ENCODE data around the gene CLDN6. TPM values are rescaled to one million over a fixed set of nuclear protein-coding genes. Genes with fewer than 3 reads are reported as not detected.

CLDN6 gene
- total RNA-seq, 1 experiment from 2014 or later: not detected

DNA sequence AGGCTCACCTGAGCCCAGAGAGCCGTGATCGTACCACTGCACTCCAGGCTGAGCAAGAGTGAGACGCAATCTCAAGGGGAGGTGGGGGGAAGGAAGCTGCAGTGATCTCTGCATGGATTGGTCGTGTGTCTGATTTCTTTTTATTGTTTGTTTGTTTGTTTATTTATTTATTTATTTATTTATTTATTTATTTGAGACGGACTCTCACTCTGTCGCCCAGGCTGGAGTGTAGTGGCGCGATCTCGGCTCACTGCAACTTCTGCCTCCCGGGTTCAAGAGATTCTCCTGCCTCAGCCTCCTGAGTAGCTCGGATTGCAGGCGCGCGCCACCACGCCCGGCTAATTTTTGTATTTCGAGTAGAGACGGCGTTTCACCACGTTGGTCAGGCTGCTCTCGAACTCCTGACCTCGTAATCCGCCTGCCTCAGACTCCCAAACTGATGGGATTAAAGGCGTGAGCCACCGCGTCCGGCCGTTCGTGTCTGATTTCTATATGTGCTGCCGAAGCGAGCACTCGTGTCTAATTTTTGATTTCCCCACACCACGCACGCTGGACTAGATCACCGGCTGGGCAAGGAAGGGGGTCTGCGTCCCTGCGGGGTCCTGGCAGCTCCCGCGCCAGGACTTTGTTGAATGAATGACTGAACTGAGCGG is 1.7 kb upstream of the CLDN6 start:
- peak overlapping the region; percentile 91 for H3K9ac ChIP-seq (ENCODE audit: low read length)
- H3K4me3 ChIP-seq (ENCODE audit: low read length): peak overlapping the region; percentile 94
- no peaks in the 10 kb centered on the region for H3K9me3 ChIP-seq (ENCODE audit: low read length)
- peaks cover 12% of the 10 kb centered on the region for H3K79me2 ChIP-seq (ENCODE audit: low read length)
- peaks cover 10% of the 10 kb centered on the region for H3K36me3 ChIP-seq (ENCODE audit: low read depth, low read length)
- H3K4me1 ChIP-seq (ENCODE audit: insufficient read depth, low read length): peaks cover 18% of the 10 kb centered on the region
- H3K4me2 ChIP-seq (ENCODE audit: low read length): peak overlapping the region; percentile 99
- no peaks in the 10 kb centered on the region for H3F3A ChIP-seq (ENCODE audit: low read length, unreplicated experiment)
- BruUV-seq (replicated peaks): no TSS peak
- no peaks in the 10 kb centered on the region for H3K27me3 ChIP-seq (ENCODE audit: low read length)
- DNase-seq (no peak), ATAC-seq (no peak)
- no peak overlapping the region for H3K27ac ChIP-seq (ENCODE audit: low read length)
- H2AFZ ChIP-seq (ENCODE audit: low read length): peak overlapping the region; percentile 79
- TF ChIP-seq EZH2 (IDR thresholded peaks at IDR 0.05; ENCODE audit: low read length, unreplicated experiment) (no peak), EZH2phosphoT487 (IDR thresholded peaks at IDR 0.05; ENCODE audit: borderline replicate concordance, low read length) (no peak), CTCF (conservative IDR thresholded peaks at IDR 0.05; ENCODE audit: low read depth, low read length) (no peak)
- CTCF ChIA-PET: interaction anchor here (0.6 to 1.2 kb wide), 4 partner anchors 8 to 1678 kb away, joined by 3 to 5 read pairs (median 4); no protein-coding TSS in a partner anchor
- H3K9me2 ChIP-seq (replicated peaks; ENCODE audit: low read length): no peaks in the 10 kb centered on the region
- intact Hi-C loops (cut with micrococcal nuclease): no loop called here
- no peaks in the 10 kb centered on the region for H4K20me1 ChIP-seq (ENCODE audit: low read length)
- POLR2A ChIA-PET (ENCODE audit: unreplicated experiment): interaction anchor here (0.6 to 1.7 kb wide), 7 partner anchors 8 to 1607 kb away, joined by 3 to 18 read pairs (median 5); partner anchors contain the start of genes NUBP2 and SPSB3

DNA sequence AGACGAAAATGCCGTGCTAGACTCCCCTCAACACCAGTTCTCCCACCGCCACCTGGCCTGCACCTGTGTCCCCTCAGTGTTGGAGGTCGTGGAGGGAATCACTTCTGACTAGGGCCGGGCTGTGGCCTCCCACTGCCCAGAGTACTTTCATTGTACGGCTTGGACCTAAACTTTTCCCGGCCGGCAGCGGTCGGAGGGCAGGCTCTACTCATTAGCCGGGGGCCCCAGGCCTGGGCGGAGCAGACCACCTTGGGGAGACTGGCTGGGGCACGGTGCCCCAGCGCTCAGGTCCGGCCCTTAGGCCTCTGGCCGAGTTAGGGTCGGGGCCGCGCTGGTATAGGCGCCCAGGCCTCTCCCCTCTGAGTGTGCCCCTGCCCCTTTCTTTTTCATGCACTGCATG is 639 bp downstream of the CLDN6 start:
- Histone ChIP-seq H3K79me2 (ENCODE audit: low read length) (peaks cover 12% of the 10 kb centered on the region), H2AFZ (ENCODE audit: low read length) (no peak overlapping the region), H3K4me1 (ENCODE audit: insufficient read depth, low read length) (peaks cover 16% of the 10 kb centered on the region), H3K4me3 (ENCODE audit: low read length) (no peak overlapping the region), H3K27me3 (ENCODE audit: low read length) (no peaks in the 10 kb centered on the region), H3K9me3 (ENCODE audit: low read length) (no peaks in the 10 kb centered on the region), H3K9ac (ENCODE audit: low read length) (no peak overlapping the region), H3K27ac (ENCODE audit: low read length) (no peak overlapping the region), H3K4me2 (ENCODE audit: low read length) (no peak overlapping the region), H4K20me1 (ENCODE audit: low read length) (no peaks in the 10 kb centered on the region), H3K9me2 (replicated peaks; ENCODE audit: low read length) (no peaks in the 10 kb centered on the region), H3K36me3 (ENCODE audit: low read depth, low read length) (peaks cover 10% of the 10 kb centered on the region), H3F3A (ENCODE audit: low read length, unreplicated experiment) (no peaks in the 10 kb centered on the region)
- CTCF ChIA-PET: no interaction called here
- DNase-seq (no peak), ATAC-seq (no peak)
- intact Hi-C loops (cut with micrococcal nuclease): no loop called here
- POLR2A ChIA-PET (ENCODE audit: unreplicated experiment): no interaction called here
- TF ChIP-seq EZH2phosphoT487 (IDR thresholded peaks at IDR 0.05; ENCODE audit: borderline replicate concordance, low read length) (no peak), EZH2 (IDR thresholded peaks at IDR 0.05; ENCODE audit: low read length, unreplicated experiment) (no peak), CTCF (conservative IDR thresholded peaks at IDR 0.05; ENCODE audit: low read depth, low read length) (no peak)
- no TSS peak for BruUV-seq (replicated peaks)

DNA sequence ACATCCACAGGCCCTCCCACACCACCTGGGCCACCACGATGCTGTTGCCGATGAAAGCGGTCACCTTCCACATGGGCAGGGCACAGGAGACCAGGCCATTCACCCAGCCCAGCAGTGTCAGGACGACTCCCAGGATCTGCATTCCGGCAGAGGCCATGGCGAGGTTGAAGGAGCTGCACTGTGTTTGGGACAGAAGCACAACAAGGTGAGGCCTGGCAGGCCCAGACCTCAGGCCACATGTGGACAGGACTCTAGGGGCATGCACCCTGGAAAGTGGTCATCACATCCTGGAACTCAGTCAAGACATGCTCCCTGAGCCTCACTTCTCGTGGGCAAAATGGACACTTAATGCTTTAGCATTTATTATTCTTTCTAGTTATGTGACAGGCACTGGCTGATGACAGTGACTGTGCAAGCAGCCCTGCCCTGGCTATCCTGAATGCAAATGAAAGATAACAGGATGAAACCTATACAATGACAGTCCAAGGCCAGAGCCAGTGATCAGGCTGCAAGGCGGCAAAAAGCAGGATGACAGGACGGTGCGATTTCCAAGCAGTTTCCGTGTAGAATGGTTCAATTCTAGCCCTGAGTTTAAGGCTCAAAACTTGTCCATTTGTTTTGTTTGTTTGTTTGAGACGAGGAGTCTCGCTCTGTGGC is 2.0 kb downstream of the CLDN6 start:
- Histone ChIP-seq H3K4me2 (ENCODE audit: low read length) (no peak overlapping the region), H3K9ac (ENCODE audit: low read length) (no peak overlapping the region), H4K20me1 (ENCODE audit: low read length) (no peaks in the 10 kb centered on the region), H3K27ac (ENCODE audit: low read length) (no peak overlapping the region), H3K9me3 (ENCODE audit: low read length) (no peaks in the 10 kb centered on the region), H3F3A (ENCODE audit: low read length, unreplicated experiment) (no peaks in the 10 kb centered on the region), H3K9me2 (replicated peaks; ENCODE audit: low read length) (no peaks in the 10 kb centered on the region), H3K36me3 (ENCODE audit: low read depth, low read length) (0 out of 2 replicates have a peak, but pooled peaks cover under 1% of the 10 kb centered on the region), H3K27me3 (ENCODE audit: low read length) (no peaks in the 10 kb centered on the region), H2AFZ (ENCODE audit: low read length) (no peak overlapping the region), H3K79me2 (ENCODE audit: low read length) (peaks cover under 1% of the 10 kb centered on the region; the same call in 1 of the 2 replicates), H3K4me1 (ENCODE audit: insufficient read depth, low read length) (peaks cover 13% of the 10 kb centered on the region), H3K4me3 (ENCODE audit: low read length) (no peak overlapping the region)
- no peak for ATAC-seq
- TF ChIP-seq EZH2phosphoT487 (IDR thresholded peaks at IDR 0.05; ENCODE audit: borderline replicate concordance, low read length) (no peak), CTCF (conservative IDR thresholded peaks at IDR 0.05; ENCODE audit: low read depth, low read length) (no peak), EZH2 (IDR thresholded peaks at IDR 0.05; ENCODE audit: low read length, unreplicated experiment) (no peak)
- intact Hi-C loops (cut with micrococcal nuclease): no loop called here
- POLR2A ChIA-PET (ENCODE audit: unreplicated experiment): no interaction called here
- CTCF ChIA-PET: no interaction called here
- no peak for DNase-seq
- no TSS peak for BruUV-seq (replicated peaks)

All from PC-3 (cell line).